Mucosa of stomach (tissue), 1 donor: ENCODE results near the gene CPA3.

Experiments used
- H3K27me3 ChIP-seq: one replicate; pipeline ENCODE4 v1.7.0; 2013; ENCODE audit warnings: mild to moderate bottlenecking, low read length; ENCODE audit not compliant: control insufficient read depth, insufficient read depth
- H3K36me3 ChIP-seq: one replicate; pipeline ENCODE4 v1.7.0; 2013; ENCODE audit warnings: low read length; ENCODE audit not compliant: control insufficient read depth, insufficient read depth
- H3K4me1 ChIP-seq: one replicate; pipeline ENCODE4 v1.7.0; 2013; ENCODE audit warnings: mild to moderate bottlenecking, low read length; ENCODE audit not compliant: control insufficient read depth, insufficient read depth
- H3K4me3 ChIP-seq: one replicate; pipeline ENCODE4 v1.7.0; 2013; ENCODE audit warnings: low read length
- H3K9ac ChIP-seq: one replicate; pipeline ENCODE4 v1.7.0; 2013; ENCODE audit warnings: mild to moderate bottlenecking, low read length, moderate library complexity
- H3K9me3 ChIP-seq: one replicate; pipeline ENCODE4 v1.7.0; 2013; ENCODE audit warnings: mild to moderate bottlenecking, low read length, moderate library complexity; ENCODE audit not compliant: control insufficient read depth
- donor health status: Pancreatic carcinoma.

CPA3 gene

DNA sequence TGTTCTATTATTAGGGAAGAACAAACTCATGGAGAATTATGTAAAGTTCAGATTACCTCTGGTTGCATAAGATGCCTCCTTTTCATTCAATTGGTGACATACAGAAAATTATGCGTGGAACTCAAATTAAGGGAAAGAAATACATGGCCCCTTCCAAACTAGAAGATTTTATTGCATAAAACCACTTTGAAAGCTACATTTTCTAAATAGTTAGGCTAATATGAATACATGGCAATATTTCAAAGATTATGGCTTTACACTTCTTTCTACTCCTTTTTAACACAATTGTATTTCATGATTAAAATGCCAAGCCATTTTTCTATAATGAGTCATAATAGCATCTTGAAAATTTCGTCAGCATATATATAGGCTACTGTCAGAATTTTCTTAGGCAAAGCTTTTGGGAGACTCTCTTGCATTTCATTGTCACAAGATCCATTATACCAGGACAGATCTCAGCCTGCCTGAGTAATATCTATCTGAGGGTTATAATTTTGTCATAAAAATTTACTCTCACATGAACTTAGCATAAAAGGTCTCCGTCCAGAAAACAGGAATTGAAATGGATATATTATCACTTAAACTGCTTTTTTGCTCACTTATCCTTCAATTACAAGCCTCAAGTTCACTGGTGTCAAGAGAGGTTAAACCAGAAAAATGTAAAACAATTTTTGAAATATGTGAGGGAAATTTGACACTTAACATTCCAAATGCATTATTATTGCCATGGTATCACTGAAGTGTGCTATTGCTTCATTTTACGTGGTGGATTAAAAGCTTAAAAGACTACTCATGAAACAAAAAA lies 37.1 kb downstream of the CPA3 start:
- H3K4me3 ChIP-seq = no peak overlapping the region
- no peaks in the 10 kb centered on the region for H3K27me3 ChIP-seq
- no peaks in the 10 kb centered on the region for H3K9me3 ChIP-seq
- no peaks in the 10 kb centered on the region for H3K36me3 ChIP-seq
- no peak overlapping the region for H3K9ac ChIP-seq
- H3K4me1 ChIP-seq = no peaks in the 10 kb centered on the region

DNA sequence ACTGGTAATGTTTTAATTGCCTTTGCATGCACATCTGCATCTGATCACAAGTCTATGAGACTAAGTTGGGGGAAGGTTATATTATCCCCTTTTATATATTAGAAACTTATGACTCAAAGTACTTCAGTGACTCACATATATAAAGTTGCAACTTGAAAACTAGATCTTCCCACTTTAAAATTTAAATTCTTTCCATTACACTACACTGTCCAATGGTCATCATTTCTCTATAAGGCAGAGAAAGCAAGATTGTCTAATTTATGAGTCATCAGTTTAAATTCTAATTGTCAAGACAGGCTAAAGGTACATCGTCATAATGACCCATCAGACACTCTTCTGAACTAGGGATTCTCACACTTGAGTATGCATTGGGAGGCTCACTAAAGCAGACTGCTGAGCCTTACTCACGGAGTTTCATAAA lies 37.9 kb downstream of the CPA3 start:
- no peak overlapping the region for H3K4me3 ChIP-seq
- no peaks in the 10 kb centered on the region for H3K9me3 ChIP-seq

GRCh38 chr3:148903941-148904340 lies 38.8 kb downstream of the CPA3 start:
- H3K4me1 ChIP-seq = no peaks in the 10 kb centered on the region
- H3K4me3 ChIP-seq = no peak overlapping the region
- H3K9me3 ChIP-seq = no peaks in the 10 kb centered on the region
- no peaks in the 10 kb centered on the region for H3K36me3 ChIP-seq
- H3K27me3 ChIP-seq = no peaks in the 10 kb centered on the region
- no peak overlapping the region for H3K9ac ChIP-seq

More for the DNA sequence above, 37.9 kb downstream of the CPA3 start:
- no peaks in the 10 kb centered on the region for H3K27me3 ChIP-seq
- no peaks in the 10 kb centered on the region for H3K4me1 ChIP-seq
- H3K36me3 ChIP-seq = no peaks in the 10 kb centered on the region
- no peak overlapping the region for H3K9ac ChIP-seq

DNA sequence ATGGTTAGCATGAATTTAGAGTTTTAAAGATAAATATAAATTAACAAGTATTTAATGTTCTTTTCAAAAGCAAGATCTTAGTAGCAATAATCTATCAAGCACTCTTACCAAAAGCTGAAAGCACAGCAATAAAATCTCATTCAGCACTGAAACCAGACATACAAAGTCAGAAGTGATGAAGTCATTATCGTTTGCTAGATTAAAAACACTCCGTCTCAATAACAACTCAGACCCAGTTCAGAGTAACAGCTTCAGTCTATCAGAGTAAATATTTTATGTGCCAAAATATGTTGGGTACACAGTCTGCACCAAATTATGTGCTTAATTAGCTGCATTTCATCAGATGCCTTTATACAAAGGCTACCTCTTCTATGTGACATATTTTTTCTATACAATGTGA lies 41.6 kb downstream of the CPA3 start:
- Histone ChIP-seq H3K4me3 (no peak overlapping the region), H3K9ac (no peak overlapping the region), H3K4me1 (no peaks in the 10 kb centered on the region), H3K27me3 (peaks cover 3% of the 10 kb centered on the region), H3K9me3 (no peaks in the 10 kb centered on the region), H3K36me3 (no peaks in the 10 kb centered on the region)

GRCh38 chr3:148911173-148911572 lies 46.1 kb downstream of the CPA3 start:
- H3K9ac ChIP-seq = no peak overlapping the region
- no peak overlapping the region for H3K4me3 ChIP-seq
- H3K27me3 ChIP-seq = peaks cover 3% of the 10 kb centered on the region
- no peaks in the 10 kb centered on the region for H3K36me3 ChIP-seq
- H3K4me1 ChIP-seq = no peaks in the 10 kb centered on the region
- H3K9me3 ChIP-seq = no peaks in the 10 kb centered on the region

- Histone ChIP-seq H3K9me3 (no peaks in the 10 kb centered on the region), H3K9ac (no peak overlapping the region), H3K4me3 (no peak overlapping the region), H3K4me1 (no peaks in the 10 kb centered on the region), H3K27me3 (peaks cover 3% of the 10 kb centered on the region), H3K36me3 (no peaks in the 10 kb centered on the region)
Measured at GRCh38 chr3:148911592-148911991, 46.5 kb downstream of the CPA3 start.

DNA sequence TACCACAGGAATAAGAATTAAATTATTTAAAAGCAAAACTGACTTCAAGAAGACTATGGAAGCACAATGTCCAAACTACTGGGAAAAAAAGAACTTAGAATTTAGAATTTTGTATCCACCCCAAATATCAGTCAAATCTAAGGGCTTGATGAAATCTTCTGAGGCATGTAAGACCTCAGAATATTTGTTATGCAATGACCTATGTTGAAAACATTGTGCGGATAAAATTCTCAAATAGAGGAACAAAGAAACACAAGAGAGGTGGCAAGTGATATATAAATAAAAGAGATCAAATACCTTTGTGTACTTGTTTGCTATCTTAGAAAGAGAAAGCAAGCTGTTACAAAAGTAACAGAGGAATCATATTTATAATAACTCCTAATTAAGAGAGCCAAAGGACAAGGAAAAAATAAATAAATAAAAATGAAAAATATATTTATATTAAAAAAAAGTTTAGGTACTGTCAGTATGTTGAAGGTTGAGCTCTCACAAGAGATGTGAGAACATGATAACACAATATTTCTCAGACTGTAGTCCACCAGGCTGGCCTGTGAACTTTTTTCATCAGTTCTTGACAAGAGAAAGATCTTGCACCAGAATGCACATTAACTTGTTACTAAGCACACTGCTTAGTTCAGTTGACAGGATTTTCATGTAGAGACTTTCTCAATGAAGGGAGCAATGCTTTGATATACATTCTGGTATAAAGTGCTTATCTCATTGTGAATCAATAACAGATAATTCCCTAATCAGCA lies 50.0 kb downstream of the CPA3 start:
- H3K4me1 ChIP-seq = no peaks in the 10 kb centered on the region
- no peak overlapping the region for H3K4me3 ChIP-seq
- H3K27me3 ChIP-seq = no peaks in the 10 kb centered on the region
- H3K9ac ChIP-seq = no peak overlapping the region
- H3K9me3 ChIP-seq = no peaks in the 10 kb centered on the region
- H3K36me3 ChIP-seq = no peaks in the 10 kb centered on the region

GRCh38 chr3:148916132-148916531 lies 51.0 kb downstream of the CPA3 start:
- no peak overlapping the region for H3K9ac ChIP-seq
- no peaks in the 10 kb centered on the region for H3K9me3 ChIP-seq
- no peaks in the 10 kb centered on the region for H3K27me3 ChIP-seq
- H3K36me3 ChIP-seq = no peaks in the 10 kb centered on the region
- no peaks in the 10 kb centered on the region for H3K4me1 ChIP-seq
- no peak overlapping the region for H3K4me3 ChIP-seq

- Histone ChIP-seq H3K36me3 (no peaks in the 10 kb centered on the region), H3K27me3 (no peaks in the 10 kb centered on the region), H3K9ac (no peak overlapping the region), H3K4me3 (no peak overlapping the region), H3K4me1 (no peaks in the 10 kb centered on the region), H3K9me3 (no peaks in the 10 kb centered on the region)
Measured at GRCh38 chr3:148922467-148922866, 57.4 kb downstream of the CPA3 start.

- Histone ChIP-seq H3K4me3 (no peak overlapping the region), H3K27me3 (no peaks in the 10 kb centered on the region)
Measured at GRCh38 chr3:148923592-148923991, 58.5 kb downstream of the CPA3 start.

GRCh38 chr3:148924562-148924961 lies 59.5 kb downstream of the CPA3 start:
- Histone ChIP-seq H3K27me3 (no peaks in the 10 kb centered on the region), H3K9me3 (no peaks in the 10 kb centered on the region), H3K36me3 (no peaks in the 10 kb centered on the region), H3K9ac (no peak overlapping the region), H3K4me1 (no peaks in the 10 kb centered on the region), H3K4me3 (no peak overlapping the region)

More at GRCh38 chr3:148923592-148923991, 58.5 kb downstream of the CPA3 start:
- Histone ChIP-seq H3K36me3 (no peaks in the 10 kb centered on the region), H3K9me3 (no peaks in the 10 kb centered on the region), H3K9ac (no peak overlapping the region), H3K4me1 (no peaks in the 10 kb centered on the region)

DNA sequence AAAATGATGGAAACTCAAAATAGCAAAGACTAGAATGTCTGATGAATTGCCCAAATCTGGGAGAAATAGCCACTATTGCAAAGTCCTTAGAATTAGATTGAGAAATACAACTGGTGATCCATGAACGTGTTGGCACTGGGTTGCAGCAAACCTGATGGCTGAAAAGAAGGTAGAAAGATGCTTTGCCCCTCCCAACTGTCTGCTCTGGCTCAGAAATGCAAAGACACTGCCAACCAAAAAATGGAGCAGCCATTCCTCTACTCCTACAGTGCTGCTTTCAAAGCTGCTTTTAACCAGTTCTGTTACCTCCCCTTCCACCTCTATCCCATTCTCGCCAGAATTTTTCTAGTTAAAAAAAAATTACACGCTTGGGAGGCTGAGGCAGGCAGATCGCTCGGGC lies 60.7 kb downstream of the CPA3 start:
- H3K27me3 ChIP-seq = no peaks in the 10 kb centered on the region
- no peaks in the 10 kb centered on the region for H3K4me1 ChIP-seq
- H3K4me3 ChIP-seq = no peak overlapping the region
- no peak overlapping the region for H3K9ac ChIP-seq
- H3K36me3 ChIP-seq = no peaks in the 10 kb centered on the region
- no peaks in the 10 kb centered on the region for H3K9me3 ChIP-seq
